Bronchial epithelial cell (primary cell): ENCODE results near the gene C3orf33. TPM values are rescaled to one million over a fixed set of nuclear protein-coding genes. Genes with fewer than 3 reads are reported as not detected.

Source experiments
- DNase-seq: peaks from one replicate; pipeline ENCODE4 v3.0.0-alpha.2; 2010; ENCODE audit warnings: low read depth
- FAIRE-seq: peaks from 2 replicates; lab custom pipeline; 2011; peaks lifted over from hg19 to GRCh38; lab: Jason Lieb, UNC
- H3K27me3 ChIP-seq: 2 replicates; pipeline ENCODE4 v1.5.1; 2011; ENCODE audit warnings: low read length; ENCODE audit not compliant: control insufficient read depth, insufficient read depth
- H3K36me3 ChIP-seq: 2 replicates; pipeline ENCODE4 v1.5.1; 2011; ENCODE audit warnings: low read length; ENCODE audit not compliant: control insufficient read depth, insufficient read depth
- H3K4me3 ChIP-seq: 2 replicates; pipeline ENCODE4 v1.5.1; 2011; ENCODE audit warnings: mild to moderate bottlenecking, low read depth, low read length, control low read depth
- total RNA-seq: library from RNA; depleted of rRNA; stranded (reverse); fragments of >200 nt; gene quantifications from 2 replicates; pipeline ENCODE4 v1.2.1, GENCODE V29; 2014
- TF ChIP-seq, protein P1 (sequence below): IDR thresholded peaks from 2 replicates; pipeline ENCODE4 v1.5.1; 2011; ENCODE audit warnings: mild to moderate bottlenecking, moderate library complexity, low read length, control low read depth, inconsistent platforms; ENCODE audit not compliant: insufficient read depth, severe bottlenecking

C3orf33 gene
- total RNA-seq, 1 donor from 2014 or later: 1.6 TPM

DNA sequence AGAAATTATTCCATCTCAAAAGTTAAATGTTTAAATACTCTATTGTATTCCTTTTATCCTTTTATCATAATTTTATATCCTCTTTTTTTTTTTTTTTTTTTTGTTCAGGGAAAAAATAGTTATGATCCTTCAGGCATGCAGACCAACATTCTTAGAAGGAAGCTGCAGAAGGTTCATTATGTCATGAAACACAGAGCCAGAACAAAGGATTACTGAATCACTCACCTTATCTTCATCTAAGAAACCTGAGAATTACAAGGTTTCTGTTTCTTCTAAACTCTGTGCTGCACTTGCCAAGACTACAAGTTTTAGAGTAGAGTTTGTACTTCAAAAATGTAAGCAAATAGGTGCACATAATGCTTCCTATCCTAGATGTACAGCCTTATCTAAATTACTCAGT lies 64.5 kb downstream of the C3orf33 start:
- no peak for DNase-seq
- Histone ChIP-seq H3K4me3 (no peak overlapping the region), H3K27me3 (peaks cover 14% of the 10 kb centered on the region), H3K36me3 (no peaks in the 10 kb centered on the region)
- TF ChIP-seq, protein P1, sequence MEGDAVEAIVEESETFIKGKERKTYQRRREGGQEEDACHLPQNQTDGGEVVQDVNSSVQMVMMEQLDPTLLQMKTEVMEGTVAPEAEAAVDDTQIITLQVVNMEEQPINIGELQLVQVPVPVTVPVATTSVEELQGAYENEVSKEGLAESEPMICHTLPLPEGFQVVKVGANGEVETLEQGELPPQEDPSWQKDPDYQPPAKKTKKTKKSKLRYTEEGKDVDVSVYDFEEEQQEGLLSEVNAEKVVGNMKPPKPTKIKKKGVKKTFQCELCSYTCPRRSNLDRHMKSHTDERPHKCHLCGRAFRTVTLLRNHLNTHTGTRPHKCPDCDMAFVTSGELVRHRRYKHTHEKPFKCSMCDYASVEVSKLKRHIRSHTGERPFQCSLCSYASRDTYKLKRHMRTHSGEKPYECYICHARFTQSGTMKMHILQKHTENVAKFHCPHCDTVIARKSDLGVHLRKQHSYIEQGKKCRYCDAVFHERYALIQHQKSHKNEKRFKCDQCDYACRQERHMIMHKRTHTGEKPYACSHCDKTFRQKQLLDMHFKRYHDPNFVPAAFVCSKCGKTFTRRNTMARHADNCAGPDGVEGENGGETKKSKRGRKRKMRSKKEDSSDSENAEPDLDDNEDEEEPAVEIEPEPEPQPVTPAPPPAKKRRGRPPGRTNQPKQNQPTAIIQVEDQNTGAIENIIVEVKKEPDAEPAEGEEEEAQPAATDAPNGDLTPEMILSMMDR: no peak
- no peak for FAIRE-seq

DNA sequence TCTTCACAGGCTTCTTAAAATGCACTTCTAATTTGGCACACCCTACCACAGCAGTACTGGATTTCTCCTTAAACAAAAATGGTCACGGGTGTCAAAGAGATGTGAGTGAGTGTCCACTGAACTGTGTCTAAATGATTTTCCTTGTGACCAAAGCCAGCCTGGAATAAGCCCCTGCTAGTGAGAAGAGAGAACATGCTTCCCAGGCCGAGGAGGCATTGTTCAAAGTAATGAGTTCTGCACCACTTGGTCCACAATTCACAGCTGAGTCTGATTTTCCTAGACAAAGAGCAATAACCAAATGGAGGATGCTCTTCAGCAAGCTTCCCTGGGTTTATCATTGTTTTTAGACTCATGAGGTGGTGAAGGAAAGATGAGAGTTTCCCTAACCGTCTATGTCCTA lies 65.0 kb downstream of the C3orf33 start:
- no peak for FAIRE-seq
- peaks cover 14% of the 10 kb centered on the region for H3K27me3 ChIP-seq
- TF ChIP-seq, protein P1: no peak
- DNase-seq: no peak
- H3K36me3 ChIP-seq: no peaks in the 10 kb centered on the region
- no peak overlapping the region for H3K4me3 ChIP-seq

DNA sequence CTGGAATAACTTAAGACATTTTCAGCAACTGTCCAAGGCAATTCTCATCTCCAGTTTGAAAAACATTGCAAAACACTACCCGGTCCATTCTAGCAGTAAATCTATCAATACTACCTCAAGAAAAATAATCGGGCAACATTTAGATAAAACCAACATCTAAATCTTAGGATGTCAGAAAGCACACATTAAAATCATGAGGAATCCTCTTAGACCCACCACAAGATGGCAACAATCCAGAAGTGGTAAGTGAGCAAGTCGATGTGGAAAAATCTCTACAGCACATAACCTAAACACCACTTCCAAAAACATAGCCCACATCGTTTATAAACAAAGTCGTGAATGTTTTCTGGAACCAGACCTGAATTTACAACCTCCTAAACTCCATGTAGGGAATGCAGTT lies 66.9 kb downstream of the C3orf33 start:
- DNase-seq: no peak
- FAIRE-seq: no peak
- TF ChIP-seq, protein P1: no peak
- H3K27me3 ChIP-seq: peaks cover 13% of the 10 kb centered on the region
- no peak overlapping the region for H3K4me3 ChIP-seq
- no peaks in the 10 kb centered on the region for H3K36me3 ChIP-seq

DNA sequence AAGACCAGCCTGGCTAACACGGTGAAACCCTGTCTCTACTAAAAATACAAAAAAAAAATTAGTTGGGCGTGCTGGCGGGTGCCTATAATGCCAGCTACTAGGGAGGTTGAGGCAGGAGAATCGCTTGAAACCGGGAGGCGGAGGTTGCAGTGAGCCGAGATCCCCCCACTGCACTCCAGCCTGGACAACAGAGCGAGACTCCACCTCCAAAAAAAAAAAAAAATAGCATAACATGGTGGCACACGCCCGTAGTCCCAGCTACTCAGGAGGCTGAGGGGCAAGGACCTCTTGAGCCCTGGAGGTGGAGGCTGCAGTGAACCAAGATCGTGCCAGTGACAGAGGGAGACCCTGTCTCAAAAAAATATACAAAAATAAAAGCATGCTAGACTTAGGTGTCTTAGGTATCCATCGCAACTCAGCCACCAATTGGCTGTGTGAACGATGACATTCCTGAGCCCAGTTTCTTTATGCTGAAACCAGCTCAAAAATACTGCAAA lies 67.5 kb downstream of the C3orf33 start:
- TF ChIP-seq, protein P1: no peak
- Histone ChIP-seq H3K4me3 (no peak overlapping the region), H3K27me3 (peaks cover 12% of the 10 kb centered on the region), H3K36me3 (no peaks in the 10 kb centered on the region)
- FAIRE-seq (no peak), DNase-seq (no peak)

DNA sequence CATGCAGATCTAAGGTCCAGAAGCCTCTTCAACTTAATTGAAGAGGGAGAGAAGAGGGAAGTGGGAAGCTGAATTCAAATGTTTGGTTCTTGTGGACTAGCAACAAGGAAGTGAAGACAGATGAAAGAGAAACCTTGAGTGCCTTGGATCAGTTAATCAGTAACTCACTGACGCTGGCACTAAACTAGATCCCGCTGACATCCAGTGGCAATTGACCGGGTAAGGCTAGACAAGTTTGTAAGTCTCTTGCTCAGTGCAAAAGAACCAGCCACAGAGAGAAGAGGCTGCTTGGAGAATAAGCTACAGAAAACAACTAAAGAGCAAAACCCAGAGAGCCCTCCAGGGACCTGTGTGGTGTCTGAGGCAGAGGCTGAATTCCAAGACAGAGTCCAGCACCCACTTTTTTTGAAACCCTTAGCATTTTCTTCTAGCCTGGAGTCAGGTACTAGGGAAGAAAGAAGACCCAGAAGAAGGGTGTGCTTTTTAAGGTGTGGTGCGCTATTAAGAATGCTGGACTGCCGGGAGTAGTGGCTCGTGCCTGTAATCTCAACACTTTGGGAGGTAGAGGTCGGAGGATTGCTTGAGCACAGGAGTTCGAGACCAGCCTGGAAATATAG lies 68.1 kb downstream of the C3orf33 start:
- peaks cover 9% of the 10 kb centered on the region for H3K27me3 ChIP-seq
- no peaks in the 10 kb centered on the region for H3K36me3 ChIP-seq
- FAIRE-seq (no peak), DNase-seq (no peak)
- TF ChIP-seq, protein P1: no peak
- H3K4me3 ChIP-seq: no peak overlapping the region

DNA sequence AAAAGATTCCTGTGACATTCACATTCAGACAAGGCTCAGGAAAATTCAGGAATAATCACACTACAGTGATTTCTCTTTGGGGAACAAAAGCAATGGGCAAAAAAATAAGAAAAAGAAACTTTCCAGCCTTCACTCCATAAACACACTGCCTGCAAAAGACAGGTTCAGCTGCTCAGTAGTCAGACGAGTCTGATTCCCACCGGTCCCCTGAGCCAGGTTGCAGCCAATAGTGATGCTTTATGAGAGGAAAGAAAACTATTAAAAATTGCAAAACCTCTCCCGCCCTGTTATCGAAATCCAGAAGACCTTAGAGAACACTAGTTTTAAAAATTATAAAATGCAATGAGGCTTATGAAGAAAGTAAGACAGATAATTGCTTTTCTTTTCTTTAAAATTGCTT lies 69.7 kb downstream of the C3orf33 start:
- FAIRE-seq (no peak), DNase-seq (no peak)
- no peak overlapping the region for H3K4me3 ChIP-seq
- TF ChIP-seq, protein P1: no peak
- no peaks in the 10 kb centered on the region for H3K36me3 ChIP-seq
- peaks cover 2% of the 10 kb centered on the region for H3K27me3 ChIP-seq
